Hematopoietic multipotent progenitor cell treated with erythropoietin and hydrocortisone succinate and interleukin-3 and kit ligand, for 17 days (in vitro differentiated cells): ENCODE results near the gene MTREX.
A peak's percentile ranks its signal among the peaks of the same experiment; 100 is the strongest.

Experiments used
- DNase-seq: peaks from one replicate; pipeline ENCODE4 v3.0.0-alpha.2; 2015; ENCODE audit warnings: low spot score

MTREX gene

GRCh38 chr5:55324815-55325418, 17.1 kb downstream of the MTREX start:
- peak; percentile 59 for DNase-seq

- DNase-seq: no peak
Observed at GRCh38 chr5:55325621-55326020, 17.8 kb downstream of the MTREX start.

- DNase-seq: no peak
Observed at GRCh38 chr5:55327281-55327680, 19.5 kb downstream of the MTREX start.

GRCh38 chr5:55331321-55331720, 23.5 kb downstream of the MTREX start:
- no peak for DNase-seq

- no peak for DNase-seq
Observed at GRCh38 chr5:55333017-55333416, 25.2 kb downstream of the MTREX start.

- no peak for DNase-seq
Observed at GRCh38 chr5:55333811-55334210, 26.0 kb downstream of the MTREX start.

- DNase-seq: no peak
Observed at GRCh38 chr5:55338092-55338613, 30.4 kb downstream of the MTREX start.

- DNase-seq: no peak
Observed at GRCh38 chr5:55338810-55339243, 31.0 kb downstream of the MTREX start.

GRCh38 chr5:55343107-55343506, 35.3 kb downstream of the MTREX start:
- no peak for DNase-seq

- peak; percentile 31 for DNase-seq
Observed at GRCh38 chr5:55343609-55344008, 35.8 kb downstream of the MTREX start.

GRCh38 chr5:55344392-55344992, 36.7 kb downstream of the MTREX start:
- DNase-seq: peak; percentile 87

- no peak for DNase-seq
Observed at GRCh38 chr5:55345327-55345726, 37.5 kb downstream of the MTREX start.

- DNase-seq: peak; percentile 66
Observed at GRCh38 chr5:55347786-55348185, 40.0 kb downstream of the MTREX start.

GRCh38 chr5:55350754-55351153, 43.0 kb downstream of the MTREX start:
- no peak for DNase-seq

- DNase-seq: no peak
Observed at GRCh38 chr5:55356896-55357295, 49.1 kb downstream of the MTREX start.

GRCh38 chr5:55360190-55360589, 52.4 kb downstream of the MTREX start:
- DNase-seq: no peak

- no peak for DNase-seq
Observed at GRCh38 chr5:55363856-55364255, 56.1 kb downstream of the MTREX start.

- no peak for DNase-seq
Observed at GRCh38 chr5:55364537-55365055, 56.8 kb downstream of the MTREX start.

GRCh38 chr5:55370291-55370925, 62.6 kb downstream of the MTREX start:
- DNase-seq: no peak

- no peak for DNase-seq
Observed at GRCh38 chr5:55371145-55371544, 63.4 kb downstream of the MTREX start.

GRCh38 chr5:55372130-55372925, 64.5 kb downstream of the MTREX start:
- DNase-seq: no peak

- DNase-seq: no peak
Observed at GRCh38 chr5:55377810-55378209, 70.0 kb downstream of the MTREX start.
